T-helper 1 cell treated with Interleukin-12 subunit alpha and Interleukin-12 subunit beta and Interleukin-4 antibody, amounts not matched to agents 30 μg/mL and 1 μg/mL, for 36 hours (primary cell): ENCODE results near the gene PPM1H.
"Not testable (repeated sequence)": the region's sequence is repeated elsewhere in the genome, so short reads cannot be mapped to it uniquely, and the experiment has no call there.

Source experiments
- H3K27ac Mint-ChIP-seq: one replicate; pipeline ENCODE4 v1.8.0; 2021; ENCODE audit warnings: mild to moderate bottlenecking, mixed read lengths
- H3K27me3 Mint-ChIP-seq: one replicate; pipeline ENCODE4 v1.8.0; 2021; ENCODE audit warnings: low read depth, mixed read lengths
- H3K36me3 Mint-ChIP-seq: one replicate; pipeline ENCODE4 v1.8.0; 2021; ENCODE audit warnings: low read depth, mixed read lengths
- H3K4me1 Mint-ChIP-seq: one replicate; pipeline ENCODE4 v1.8.0; 2021; ENCODE audit warnings: low read depth, mixed read lengths
- H3K4me3 Mint-ChIP-seq: one replicate; pipeline ENCODE4 v1.8.0; 2021; ENCODE audit warnings: mild to moderate bottlenecking, moderate library complexity, mixed read lengths
- H3K9me3 Mint-ChIP-seq: one replicate; pipeline ENCODE4 v1.8.0; 2021; ENCODE audit warnings: mixed read lengths

Gene PPM1H

GRCh38 chr12:62833634-62834033 is 101.3 kb downstream of the PPM1H start:
- no peak overlapping the region for H3K27ac Mint-ChIP-seq
- no peaks in the 10 kb centered on the region for H3K9me3 Mint-ChIP-seq
- no peak overlapping the region for H3K4me3 Mint-ChIP-seq
- peaks cover 23% of the 10 kb centered on the region for H3K27me3 Mint-ChIP-seq
- H3K36me3 Mint-ChIP-seq, result no peaks in the 10 kb centered on the region
- H3K4me1 Mint-ChIP-seq, result no peaks in the 10 kb centered on the region

GRCh38 chr12:62832558-62832957 is 102.4 kb downstream of the PPM1H start:
- no peaks in the 10 kb centered on the region for H3K9me3 Mint-ChIP-seq
- H3K4me3 Mint-ChIP-seq, result no peak overlapping the region
- no peaks in the 10 kb centered on the region for H3K4me1 Mint-ChIP-seq
- H3K27ac Mint-ChIP-seq, result no peak overlapping the region
- no peaks in the 10 kb centered on the region for H3K36me3 Mint-ChIP-seq
- H3K27me3 Mint-ChIP-seq, result peaks cover 17% of the 10 kb centered on the region

- no peaks in the 10 kb centered on the region for H3K9me3 Mint-ChIP-seq
- H3K36me3 Mint-ChIP-seq, result no peaks in the 10 kb centered on the region
- peaks cover 15% of the 10 kb centered on the region for H3K27me3 Mint-ChIP-seq
- H3K4me1 Mint-ChIP-seq, result no peaks in the 10 kb centered on the region
- no peak overlapping the region for H3K27ac Mint-ChIP-seq
- no peak overlapping the region for H3K4me3 Mint-ChIP-seq
These were observed 102.9 kb downstream of the PPM1H start for GRCh38 chr12:62832027-62832426.

- no peaks in the 10 kb centered on the region for H3K27me3 Mint-ChIP-seq
- no peaks in the 10 kb centered on the region for H3K9me3 Mint-ChIP-seq
- H3K27ac Mint-ChIP-seq, result no peak overlapping the region
- H3K4me3 Mint-ChIP-seq, result no peak overlapping the region
- H3K4me1 Mint-ChIP-seq, result no peaks in the 10 kb centered on the region
- no peaks in the 10 kb centered on the region for H3K36me3 Mint-ChIP-seq
These were observed 107.1 kb downstream of the PPM1H start for GRCh38 chr12:62827855-62828254.

GRCh38 chr12:62827042-62827441 is 107.9 kb downstream of the PPM1H start:
- Mint-ChIP-seq H3K4me1 (no peaks in the 10 kb centered on the region), H3K27ac (no peak overlapping the region), H3K27me3 (peaks cover 8% of the 10 kb centered on the region), H3K4me3 (no peak overlapping the region), H3K36me3 (no peaks in the 10 kb centered on the region), H3K9me3 (no peaks in the 10 kb centered on the region)

- Mint-ChIP-seq H3K36me3 (no peaks in the 10 kb centered on the region), H3K4me1 (peaks cover 6% of the 10 kb centered on the region), H3K27ac (no peak overlapping the region), H3K27me3 (peaks cover 33% of the 10 kb centered on the region), H3K4me3 (no peak overlapping the region), H3K9me3 (no peaks in the 10 kb centered on the region)
These were observed 117.2 kb downstream of the PPM1H start for GRCh38 chr12:62817556-62818271.

GRCh38 chr12:62814243-62814642 is 120.7 kb downstream of the PPM1H start:
- H3K27ac Mint-ChIP-seq, result no peak overlapping the region
- H3K36me3 Mint-ChIP-seq, result no peaks in the 10 kb centered on the region
- no peaks in the 10 kb centered on the region for H3K9me3 Mint-ChIP-seq
- H3K4me3 Mint-ChIP-seq, result no peak overlapping the region
- peaks cover 8% of the 10 kb centered on the region for H3K4me1 Mint-ChIP-seq
- H3K27me3 Mint-ChIP-seq, result peaks cover 15% of the 10 kb centered on the region

- H3K27ac Mint-ChIP-seq, result no peak overlapping the region
- H3K4me3 Mint-ChIP-seq, result no peak overlapping the region
- no peaks in the 10 kb centered on the region for H3K36me3 Mint-ChIP-seq
- H3K27me3 Mint-ChIP-seq, result peaks cover 15% of the 10 kb centered on the region
- no peaks in the 10 kb centered on the region for H3K9me3 Mint-ChIP-seq
- peaks cover 8% of the 10 kb centered on the region for H3K4me1 Mint-ChIP-seq
These were observed 121.7 kb downstream of the PPM1H start for GRCh38 chr12:62813031-62813829.

- H3K4me1 Mint-ChIP-seq, H3K36me3 Mint-ChIP-seq, H3K27ac Mint-ChIP-seq, H3K9me3 Mint-ChIP-seq, H3K27me3 Mint-ChIP-seq, H3K4me3 Mint-ChIP-seq: not testable (repeated sequence)
These were observed 123.5 kb downstream of the PPM1H start for GRCh38 chr12:62811481-62811880.

GRCh38 chr12:62808166-62808879 is 126.6 kb downstream of the PPM1H start:
- no peak overlapping the region for H3K4me3 Mint-ChIP-seq
- H3K27ac Mint-ChIP-seq, result no peak overlapping the region

GRCh38 chr12:62806893-62807292 is 128.1 kb downstream of the PPM1H start:
- no peak overlapping the region for H3K27ac Mint-ChIP-seq
- H3K4me1 Mint-ChIP-seq, result peaks cover 1% of the 10 kb centered on the region
- H3K9me3 Mint-ChIP-seq, result no peaks in the 10 kb centered on the region
- peaks cover 5% of the 10 kb centered on the region for H3K27me3 Mint-ChIP-seq
- H3K4me3 Mint-ChIP-seq, result no peak overlapping the region
- no peaks in the 10 kb centered on the region for H3K36me3 Mint-ChIP-seq

More at GRCh38 chr12:62808166-62808879, 126.6 kb downstream of the PPM1H start:
- Mint-ChIP-seq H3K36me3 (no peaks in the 10 kb centered on the region), H3K4me1 (peaks cover 7% of the 10 kb centered on the region), H3K27me3 (peaks cover 5% of the 10 kb centered on the region), H3K9me3 (no peaks in the 10 kb centered on the region)

- Mint-ChIP-seq H3K27ac (no peak overlapping the region), H3K9me3 (no peaks in the 10 kb centered on the region), H3K4me1 (no peaks in the 10 kb centered on the region), H3K27me3 (peaks cover 5% of the 10 kb centered on the region), H3K36me3 (no peaks in the 10 kb centered on the region), H3K4me3 (no peak overlapping the region)
These were observed 128.6 kb downstream of the PPM1H start for GRCh38 chr12:62806244-62806836.

GRCh38 chr12:62805517-62805916 is 129.4 kb downstream of the PPM1H start:
- Mint-ChIP-seq H3K9me3 (no peaks in the 10 kb centered on the region), H3K36me3 (no peaks in the 10 kb centered on the region), H3K27me3 (peaks cover 5% of the 10 kb centered on the region), H3K4me3 (no peak overlapping the region), H3K4me1 (no peaks in the 10 kb centered on the region), H3K27ac (no peak overlapping the region)

- no peaks in the 10 kb centered on the region for H3K4me1 Mint-ChIP-seq
- no peak overlapping the region for H3K27ac Mint-ChIP-seq
- H3K27me3 Mint-ChIP-seq, result peaks cover 5% of the 10 kb centered on the region
- no peaks in the 10 kb centered on the region for H3K36me3 Mint-ChIP-seq
- no peak overlapping the region for H3K4me3 Mint-ChIP-seq
- no peaks in the 10 kb centered on the region for H3K9me3 Mint-ChIP-seq
These were observed 131.2 kb downstream of the PPM1H start for GRCh38 chr12:62803756-62804155.
